Measurements from ENCODE around the gene CRISP3. TPM values are rescaled to one million over a fixed set of nuclear protein-coding genes. Genes with fewer than 3 reads are reported as not detected.

CRISP3 gene
- total and polyA plus RNA-seq, 2 of the 8 experiments (the other 6 are each of a cell fraction or from before 2014, with no cell fraction given): not detected

- TF ChIP-seq CHD7 (IDR thresholded peaks at IDR 0.05; ENCODE audit: insufficient replicate concordance, low read length) (no peak), RXRA (IDR thresholded peaks at IDR 0.05; ENCODE audit: insufficient read depth, low read depth, low read length) (no peak), BRCA1 (IDR thresholded peaks at IDR 0.05; ENCODE audit: low read depth, low read length) (no peak)
Observed at GRCh38 chr6:49698478-49698877, 45.7 kb downstream of the CRISP3 start (continued).

Data from H1 (cell line).